Gastrocnemius medialis (tissue), 4 donors: ENCODE measurements around the gene TUSC1.

Source experiments
- CTCF ChIP-seq, 5 experiments: fragments of 450-650 bp in 3 of 5; fragments of 200-600 bp in 2 of 5; sonication (generic) in 2 of 5; IDR thresholded peaks in 4 of 5; conservative IDR thresholded peaks in 1 of 5; 1 replicate in 4 of 5; 2 replicates in 1 of 5; pipeline ENCODE4 v1.5.1; 2016 to 2019; ENCODE audit warnings: antibody characterized with exemption in 5 of 5, mild to moderate bottlenecking in 3 of 5, moderate library complexity in 3 of 5
- POLR2A ChIP-seq, 2 donors: fragments of 450-650 bp; IDR thresholded peaks; one replicate each; pipeline ENCODE4 v1.6.1; 2017; ENCODE audit warnings: antibody characterized with exemption in 2 of 2, mild to moderate bottlenecking in 2 of 2, moderate library complexity in 2 of 2

GRCh38 chr9:25629231-25629630, 49.0 kb downstream of the TUSC1 start:
- TF ChIP-seq CTCF (IDR thresholded peaks at IDR 0.05 in 4 of 5, conservative IDR thresholded peaks at IDR 0.05 in 1 of 5): no peak
- TF ChIP-seq POLR2A (IDR thresholded peaks at IDR 0.05): no peak
